GM18508 (cell line): ENCODE results near the gene BMF.

Source experiments
- ATAC-seq: cut with Tn5 transposase; IDR thresholded peaks from one replicate; pipeline ENCODE4 v1.9.1; 2021; ENCODE audit warnings: moderate number of reproducible peaks; ENCODE audit not compliant: insufficient read depth, unreplicated experiment

The BMF gene

GRCh38 chr15:40104865-40105516, 3.7 kb downstream of the BMF start:
- ATAC-seq: no peak

GRCh38 chr15:40104296-40104864, 4.3 kb downstream of the BMF start:
- no peak for ATAC-seq

GRCh38 chr15:40103864-40104271, 4.8 kb downstream of the BMF start:
- no peak for ATAC-seq

- ATAC-seq: no peak
Observed at GRCh38 chr15:40102897-40103858, 5.5 kb downstream of the BMF start.

- no peak for ATAC-seq
Observed at GRCh38 chr15:40100947-40101905, 7.5 kb downstream of the BMF start.

GRCh38 chr15:40100123-40100946, 8.3 kb downstream of the BMF start:
- ATAC-seq: no peak

- ATAC-seq: peak; percentile 57
Observed at GRCh38 chr15:40098489-40099261, 10.0 kb downstream of the BMF start.

GRCh38 chr15:40097968-40098476, 10.7 kb downstream of the BMF start:
- no peak for ATAC-seq

- ATAC-seq: no peak
Observed at GRCh38 chr15:40097096-40097967, 11.3 kb downstream of the BMF start.

GRCh38 chr15:40096094-40096891, 12.4 kb downstream of the BMF start:
- ATAC-seq: no peak

GRCh38 chr15:40095371-40096093, 13.1 kb downstream of the BMF start:
- no peak for ATAC-seq

GRCh38 chr15:40094156-40094555, 14.5 kb downstream of the BMF start:
- ATAC-seq: no peak

- no peak for ATAC-seq
Observed at GRCh38 chr15:40092979-40093869, 15.5 kb downstream of the BMF start.

GRCh38 chr15:40092256-40092978, 16.3 kb downstream of the BMF start:
- ATAC-seq: no peak
